Tibial artery (tissue), 4 donors: Measurements from ENCODE around the gene C6orf15.

ENCODE experiments used
- DNase-seq, 2 donors: peaks; one replicate each; pipeline ENCODE4 v3.0.0-alpha.2; 2019
- H3K27ac ChIP-seq, 2 donors: fragments of 200-600 bp; sonication (generic) in 1 of 2; 1 replicate in 1 of 2; 2 replicates in 1 of 2; pipeline ENCODE4 v1.5.1; 2018 to 2019; ENCODE audit warnings: mild to moderate bottlenecking in 1 of 2
- H3K27me3 ChIP-seq, 2 donors: fragments of 200-600 bp; sonication (generic) in 1 of 2; one replicate each; pipeline versions ENCODE4 v1.5.1 to v1.6.0; 2016 to 2019
- H3K36me3 ChIP-seq, 3 donors: fragments of 200-600 bp; sonication (generic) in 2 of 3; one replicate each; pipeline ENCODE4 v1.5.1; 2016 to 2019; ENCODE audit warnings: mild to moderate bottlenecking in 2 of 3
- H3K4me1 ChIP-seq, 4 donors: fragments of 200-600 bp; sonication (generic) in 2 of 4; 1 replicate in 3 of 4; 2 replicates in 1 of 4; pipeline ENCODE4 v1.5.1; 2016 to 2019
- H3K4me3 ChIP-seq, 2 donors: fragments of 200-600 bp; sonication (generic) in 1 of 2; 1 replicate in 1 of 2; 2 replicates in 1 of 2; pipeline ENCODE4 v1.5.1; 2018 to 2019; ENCODE audit warnings: mild to moderate bottlenecking in 2 of 2
- H3K9me3 ChIP-seq, 3 donors: fragments of 200-600 bp; sonication (generic) in 1 of 3; one replicate each; pipeline ENCODE4 v1.5.1; 2016 to 2019
- intact Hi-C: fragments of 100-400 bp; cut with DNase I; formaldehyde crosslinking; loops from one replicate; pipeline ENCODE4 v1.15.0; 2023; ENCODE audit warnings: low total_unique reads
- TF ChIP-seq, protein P1 (sequence below), 2 experiments: fragments of 200-600 bp in 1 of 2; fragments of 450-650 bp in 1 of 2; IDR thresholded peaks; one replicate each; pipeline ENCODE4 v1.5.1; 2017 to 2019; ENCODE audit warnings: antibody characterized with exemption in 2 of 2, mild to moderate bottlenecking in 1 of 2, moderate library complexity in 1 of 2

C6orf15 gene

DNA sequence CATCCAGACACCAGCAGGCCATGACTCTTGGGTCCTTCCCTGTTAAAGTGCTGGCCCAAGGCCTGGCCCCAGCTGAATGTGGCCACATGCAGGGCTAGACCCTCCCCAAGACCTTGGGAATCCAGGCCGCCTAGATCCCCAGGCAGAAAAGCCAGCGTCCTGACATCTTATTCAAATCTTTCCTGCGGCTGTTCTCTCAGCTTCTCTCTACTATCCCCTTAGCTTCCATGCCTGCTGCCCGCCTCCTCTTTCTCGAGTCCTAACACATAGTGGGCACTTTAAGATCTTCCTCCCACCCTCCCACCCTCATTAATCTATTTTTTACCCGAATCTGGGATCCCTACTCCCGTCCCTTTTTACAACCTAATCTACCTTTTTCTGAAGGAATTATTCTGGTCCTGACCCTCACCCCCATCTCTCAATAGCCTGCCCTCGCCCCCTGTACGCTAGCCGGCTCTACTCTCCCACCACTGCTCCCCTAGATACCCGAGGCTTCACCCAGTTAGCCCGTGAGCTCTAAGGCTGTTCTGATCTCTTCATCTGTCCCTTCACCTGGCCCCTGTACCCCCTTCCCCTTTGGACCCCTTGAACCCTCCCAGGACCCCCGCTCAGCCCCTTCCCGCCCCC is 45.3 kb upstream of the C6orf15 start, which contains the start of gene CCHCR1:
TSS of gene CCHCR1 (minus strand) at position 290 of the 627 bp plus-strand sequence. CDS start at position 88, 202 bp downstream.
- no peak for DNase-seq
- peaks cover 0 to 23% (median 18%) of the 10 kb centered on the region in 4 donors for H3K4me1 ChIP-seq
- no peaks in the 10 kb centered on the region for H3K27me3 ChIP-seq
- TF ChIP-seq, protein P1, sequence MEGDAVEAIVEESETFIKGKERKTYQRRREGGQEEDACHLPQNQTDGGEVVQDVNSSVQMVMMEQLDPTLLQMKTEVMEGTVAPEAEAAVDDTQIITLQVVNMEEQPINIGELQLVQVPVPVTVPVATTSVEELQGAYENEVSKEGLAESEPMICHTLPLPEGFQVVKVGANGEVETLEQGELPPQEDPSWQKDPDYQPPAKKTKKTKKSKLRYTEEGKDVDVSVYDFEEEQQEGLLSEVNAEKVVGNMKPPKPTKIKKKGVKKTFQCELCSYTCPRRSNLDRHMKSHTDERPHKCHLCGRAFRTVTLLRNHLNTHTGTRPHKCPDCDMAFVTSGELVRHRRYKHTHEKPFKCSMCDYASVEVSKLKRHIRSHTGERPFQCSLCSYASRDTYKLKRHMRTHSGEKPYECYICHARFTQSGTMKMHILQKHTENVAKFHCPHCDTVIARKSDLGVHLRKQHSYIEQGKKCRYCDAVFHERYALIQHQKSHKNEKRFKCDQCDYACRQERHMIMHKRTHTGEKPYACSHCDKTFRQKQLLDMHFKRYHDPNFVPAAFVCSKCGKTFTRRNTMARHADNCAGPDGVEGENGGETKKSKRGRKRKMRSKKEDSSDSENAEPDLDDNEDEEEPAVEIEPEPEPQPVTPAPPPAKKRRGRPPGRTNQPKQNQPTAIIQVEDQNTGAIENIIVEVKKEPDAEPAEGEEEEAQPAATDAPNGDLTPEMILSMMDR (IDR thresholded peaks at IDR 0.05) = no peak
- intact Hi-C loops = loop anchor here (5.0 kb wide), 1 partner anchor 40 kb away; no protein-coding TSS in a partner anchor
- peak within 1 kb of the TSS; percentile 78 to 91 for H3K27ac ChIP-seq
- H3K9me3 ChIP-seq = no peaks in the 10 kb centered on the region
- peaks cover 0 to 32% (median 9%) of the 10 kb centered on the region in 3 donors for H3K36me3 ChIP-seq
- H3K4me3 ChIP-seq = peak within 1 kb of the TSS; percentile 70 to 78

DNA sequence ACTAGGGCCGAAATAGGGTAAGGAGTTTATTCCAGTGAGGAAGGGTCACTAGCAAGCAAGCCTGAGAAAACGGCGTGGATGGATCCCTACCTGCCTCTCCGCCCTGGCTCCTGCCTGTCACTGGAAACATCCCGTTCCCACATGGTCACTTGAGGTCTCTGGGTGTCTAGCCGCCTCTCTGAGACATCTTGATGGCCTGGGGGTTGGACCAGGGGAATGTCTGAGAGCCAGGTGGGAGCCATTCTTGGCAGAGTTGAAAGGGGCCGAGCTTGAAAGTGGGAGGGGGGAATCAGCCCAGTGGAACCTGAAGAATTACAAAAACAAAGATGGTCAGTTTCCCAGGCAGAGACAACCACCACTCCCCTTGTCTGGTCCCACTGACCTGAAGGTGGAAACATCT is 44.3 kb upstream of the C6orf15 start:
- no peak overlapping the region for H3K27ac ChIP-seq
- H3K36me3 ChIP-seq = peaks cover 0 to 23% (median 9%) of the 10 kb centered on the region in 3 donors
- TF ChIP-seq, protein P1 (IDR thresholded peaks at IDR 0.05) = no peak
- DNase-seq = no peak
- intact Hi-C loops = loop anchor here (5.0 kb wide), 1 partner anchor 41 kb away; no protein-coding TSS in a partner anchor
- no peaks in the 10 kb centered on the region for H3K27me3 ChIP-seq
- peaks cover 0 to 23% (median 18%) of the 10 kb centered on the region in 4 donors for H3K4me1 ChIP-seq
- H3K9me3 ChIP-seq = no peaks in the 10 kb centered on the region
- H3K4me3 ChIP-seq = no peak overlapping the region

DNA sequence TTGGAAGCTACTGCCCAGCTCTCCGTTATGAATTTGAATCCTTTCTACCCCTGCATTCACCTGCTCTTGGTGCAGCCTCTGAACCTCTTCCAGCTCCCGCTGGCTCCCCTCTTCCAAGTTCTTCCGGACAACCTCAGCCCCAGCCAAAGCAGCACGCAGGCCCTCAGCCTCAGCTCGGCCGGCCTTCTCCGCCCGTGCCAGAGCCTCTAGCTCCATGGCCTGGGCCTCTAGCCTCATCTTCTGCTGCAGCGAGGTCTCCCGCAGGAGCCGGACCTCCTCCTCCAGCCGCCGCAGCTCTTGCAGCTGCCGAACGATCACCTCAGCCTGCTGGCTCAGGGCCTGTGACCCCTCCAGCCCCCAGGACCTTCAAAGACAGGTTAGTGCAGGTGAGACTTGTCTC is 42.1 kb upstream of the C6orf15 start:
- DNase-seq = no peak
- Histone ChIP-seq H3K27ac (no peak overlapping the region), H3K9me3 (no peaks in the 10 kb centered on the region), H3K36me3 (peaks cover 9 to 42% (median 20%) of the 10 kb centered on the region in 3 donors), H3K4me1 (peaks cover 0 to 18% (median 15%) of the 10 kb centered on the region in 4 donors), H3K27me3 (no peaks in the 10 kb centered on the region), H3K4me3 (no peak overlapping the region)
- TF ChIP-seq, protein P1 (IDR thresholded peaks at IDR 0.05) = no peak
- intact Hi-C loops = no loop called here

GRCh38 chr6:31152781-31153180 is 40.4 kb upstream of the C6orf15 start:
- Histone ChIP-seq H3K4me1 (peaks cover 0 to 10% (median 7%) of the 10 kb centered on the region in 4 donors), H3K36me3 (peaks cover 9 to 50% (median 24%) of the 10 kb centered on the region in 3 donors), H3K9me3 (no peaks in the 10 kb centered on the region), H3K4me3 (no peak overlapping the region), H3K27ac (no peak overlapping the region), H3K27me3 (no peaks in the 10 kb centered on the region)
- DNase-seq = no peak
- intact Hi-C loops = no loop called here
- TF ChIP-seq, protein P1 (IDR thresholded peaks at IDR 0.05) = no peak

- no peaks in the 10 kb centered on the region for H3K27me3 ChIP-seq
- TF ChIP-seq, protein P1 (IDR thresholded peaks at IDR 0.05) = no peak
- H3K9me3 ChIP-seq = no peaks in the 10 kb centered on the region
- intact Hi-C loops = no loop called here
- no peak for DNase-seq
- H3K36me3 ChIP-seq = peaks cover 9 to 63% (median 26%) of the 10 kb centered on the region in 3 donors
- no peak overlapping the region for H3K4me3 ChIP-seq
- H3K4me1 ChIP-seq = no peaks in the 10 kb centered on the region
- H3K27ac ChIP-seq = no peak overlapping the region
Measured at GRCh38 chr6:31149827-31150447, 37.6 kb upstream of the C6orf15 start.
